GM15510 (cell line): ENCODE measurements around the gene MAD1L1.

Source experiments
- POLR2A ChIP-seq: IDR thresholded peaks from 3 replicates; pipeline ENCODE4 v1.6.1; 2011; ENCODE audit warnings: borderline replicate concordance; ENCODE audit not compliant: insufficient read length; ENCODE audit errors: extremely low read depth

MAD1L1 gene

GRCh38 chr7:2104716-2105115 lies 128.0 kb downstream of the MAD1L1 start:
- TF ChIP-seq POLR2A: no peak

GRCh38 chr7:2104107-2104710 lies 128.5 kb downstream of the MAD1L1 start:
- no peak for TF ChIP-seq POLR2A

- no peak for TF ChIP-seq POLR2A
These were observed 129.5 kb downstream of the MAD1L1 start for GRCh38 chr7:2103071-2103898.

- no peak for TF ChIP-seq POLR2A
These were observed 130.4 kb downstream of the MAD1L1 start for GRCh38 chr7:2102375-2102723.

- TF ChIP-seq POLR2A: no peak
These were observed 130.9 kb downstream of the MAD1L1 start for GRCh38 chr7:2101630-2102374.

- no peak for TF ChIP-seq POLR2A
These were observed 132.2 kb downstream of the MAD1L1 start for GRCh38 chr7:2100278-2101208.

GRCh38 chr7:2099048-2099957 lies 133.4 kb downstream of the MAD1L1 start:
- no peak for TF ChIP-seq POLR2A

- TF ChIP-seq POLR2A: no peak
These were observed 134.2 kb downstream of the MAD1L1 start for GRCh38 chr7:2098496-2098895.

- TF ChIP-seq POLR2A: no peak
These were observed 134.7 kb downstream of the MAD1L1 start for GRCh38 chr7:2098056-2098455.

GRCh38 chr7:2097492-2097891 lies 135.3 kb downstream of the MAD1L1 start:
- no peak for TF ChIP-seq POLR2A

- no peak for TF ChIP-seq POLR2A
These were observed 135.9 kb downstream of the MAD1L1 start for GRCh38 chr7:2096692-2097387.

GRCh38 chr7:2095436-2095835 lies 137.3 kb downstream of the MAD1L1 start:
- TF ChIP-seq POLR2A: no peak
